ENCODE results near the gene SSC4D. TPM values are rescaled to one million over a fixed set of nuclear protein-coding genes. Genes with fewer than 3 reads are reported as not detected.
"Not testable (repeated sequence)": the region's sequence is repeated elsewhere in the genome, so short reads cannot be mapped to it uniquely, and the experiment has no call there.

SSC4D gene
- total RNA-seq, 2 donors from 2014 or later: 0.50 to 0.61 TPM

GRCh38 chr7:76381814-76382213 is 27.7 kb downstream of the SSC4D start:
- no peak overlapping the region for H3K4me3 Mint-ChIP-seq
- H3K9me3 Mint-ChIP-seq: no peaks in the 10 kb centered on the region
- H3K4me1 Mint-ChIP-seq: no peaks in the 10 kb centered on the region
- H3K36me3 Mint-ChIP-seq (ENCODE audit: low read depth): no peaks in the 10 kb centered on the region
- no peaks in the 10 kb centered on the region for H3K27me3 Mint-ChIP-seq
- ATAC-seq (replicated peaks): no peak
- H3K27ac Mint-ChIP-seq: no peak overlapping the region

GRCh38 chr7:76380623-76380966 is 28.9 kb downstream of the SSC4D start:
- Mint-ChIP-seq H3K9me3 (no peaks in the 10 kb centered on the region), H3K27me3 (no peaks in the 10 kb centered on the region), H3K36me3 (ENCODE audit: low read depth) (no peaks in the 10 kb centered on the region), H3K4me3 (peak overlapping the region; percentile 56), H3K27ac (no peak overlapping the region), H3K4me1 (no peaks in the 10 kb centered on the region)
- no peak for ATAC-seq (replicated peaks)

GRCh38 chr7:76377186-76377918 is 32.1 kb downstream of the SSC4D start:
- H3K4me1 Mint-ChIP-seq: no peaks in the 10 kb centered on the region
- peaks cover 4% of the 10 kb centered on the region for H3K27me3 Mint-ChIP-seq
- no peak for ATAC-seq (replicated peaks)
- no peak overlapping the region for H3K4me3 Mint-ChIP-seq
- no peaks in the 10 kb centered on the region for H3K36me3 Mint-ChIP-seq (ENCODE audit: low read depth)
- no peaks in the 10 kb centered on the region for H3K9me3 Mint-ChIP-seq
- no peak overlapping the region for H3K27ac Mint-ChIP-seq

DNA sequence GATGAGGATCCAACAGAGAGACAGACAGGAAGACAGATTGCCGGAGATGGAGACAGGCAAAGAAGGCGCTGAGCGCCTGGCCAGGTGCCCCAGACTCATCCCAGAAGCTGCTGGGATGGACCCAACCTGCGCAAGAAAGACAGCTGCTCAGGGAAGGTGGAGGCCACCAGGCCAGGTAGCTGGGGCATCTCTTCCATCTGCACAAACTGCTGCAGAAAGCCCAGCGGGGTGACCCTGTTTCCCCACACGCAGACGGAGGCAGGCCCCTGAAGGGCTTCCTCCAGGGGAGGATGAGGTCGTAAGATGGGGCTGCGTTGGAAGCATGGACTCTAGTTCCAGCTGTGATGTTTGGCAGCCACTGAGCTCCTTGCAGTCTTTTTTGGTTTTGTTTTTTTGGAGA is 34.2 kb downstream of the SSC4D start:
- ATAC-seq (replicated peaks): no peak
- Mint-ChIP-seq H3K9me3 (no peaks in the 10 kb centered on the region), H3K36me3 (ENCODE audit: low read depth) (no peaks in the 10 kb centered on the region), H3K4me1 (no peaks in the 10 kb centered on the region), H3K27ac (no peak overlapping the region), H3K4me3 (no peak overlapping the region), H3K27me3 (peaks cover 10% of the 10 kb centered on the region)

- no peak for ATAC-seq (replicated peaks)
- Mint-ChIP-seq H3K27ac (no peak overlapping the region), H3K4me1 (no peaks in the 10 kb centered on the region), H3K27me3 (peaks cover 10% of the 10 kb centered on the region), H3K36me3 (ENCODE audit: low read depth) (no peaks in the 10 kb centered on the region), H3K9me3 (no peaks in the 10 kb centered on the region), H3K4me3 (no peak overlapping the region)
These were observed 36.3 kb downstream of the SSC4D start for GRCh38 chr7:76372984-76373833.

DNA sequence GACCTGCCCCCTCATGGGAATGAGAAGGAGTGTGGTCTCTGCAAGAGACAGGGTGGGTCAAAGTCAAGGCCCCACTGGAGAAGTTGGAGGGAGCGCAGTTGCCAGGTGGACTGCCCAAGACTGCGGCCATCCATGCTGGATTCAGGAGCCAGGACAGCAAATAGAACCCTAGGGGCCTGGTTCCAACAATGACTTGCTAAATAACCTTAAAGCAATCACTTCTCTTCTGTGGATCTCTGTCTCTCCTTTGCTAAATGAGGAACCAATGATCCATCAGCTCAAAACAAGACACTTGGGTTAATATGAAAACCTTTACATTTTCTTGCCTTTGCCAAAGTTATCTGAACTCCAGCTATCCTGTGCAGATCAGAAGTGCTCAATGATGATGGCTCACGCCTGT is 38.1 kb downstream of the SSC4D start:
- ATAC-seq (replicated peaks): no peak
- Mint-ChIP-seq H3K9me3 (no peaks in the 10 kb centered on the region), H3K27me3 (peaks cover 10% of the 10 kb centered on the region), H3K4me3 (no peak overlapping the region), H3K27ac (no peak overlapping the region), H3K4me1 (no peaks in the 10 kb centered on the region), H3K36me3 (ENCODE audit: low read depth) (no peaks in the 10 kb centered on the region)

- ATAC-seq (replicated peaks): no peak
- Mint-ChIP-seq H3K27me3 (peaks cover 10% of the 10 kb centered on the region), H3K27ac (no peak overlapping the region), H3K4me1 (peaks cover 3% of the 10 kb centered on the region), H3K36me3 (ENCODE audit: low read depth) (no peaks in the 10 kb centered on the region), H3K9me3 (no peaks in the 10 kb centered on the region), H3K4me3 (no peak overlapping the region)
These were observed 40.5 kb downstream of the SSC4D start for GRCh38 chr7:76369018-76369417.

DNA sequence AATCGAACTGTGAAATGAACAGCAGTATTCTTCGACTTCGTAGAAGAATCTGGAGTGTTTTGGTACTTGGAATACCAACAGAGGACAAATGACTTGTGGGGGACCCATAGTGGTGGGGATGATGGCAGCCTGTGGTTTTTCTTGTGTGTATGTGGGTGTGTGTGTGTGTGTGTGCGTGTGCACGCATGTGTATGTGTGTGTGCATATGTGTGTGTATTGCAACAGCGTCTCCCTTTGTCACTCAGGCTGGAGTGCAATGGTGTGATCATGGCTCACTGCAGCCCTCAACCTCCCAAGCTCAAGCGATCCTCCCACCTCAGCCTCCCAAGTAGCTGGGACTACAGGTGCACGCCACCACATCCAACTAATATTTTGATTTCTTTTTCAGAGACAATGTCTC is 41.3 kb downstream of the SSC4D start:
- ATAC-seq (replicated peaks): no peak
- H3K36me3 Mint-ChIP-seq (ENCODE audit: low read depth): no peaks in the 10 kb centered on the region
- H3K27ac Mint-ChIP-seq: no peak overlapping the region
- H3K4me1 Mint-ChIP-seq: peaks cover 4% of the 10 kb centered on the region
- H3K4me3 Mint-ChIP-seq: no peak overlapping the region
- peaks cover 10% of the 10 kb centered on the region for H3K27me3 Mint-ChIP-seq
- H3K9me3 Mint-ChIP-seq: no peaks in the 10 kb centered on the region

- peaks cover 4% of the 10 kb centered on the region for H3K36me3 Mint-ChIP-seq (ENCODE audit: low read depth)
- peak; percentile 7 for ATAC-seq (replicated peaks)
- peak overlapping the region; percentile 67 for H3K27ac Mint-ChIP-seq
- no peaks in the 10 kb centered on the region for H3K27me3 Mint-ChIP-seq
- peaks cover 9% of the 10 kb centered on the region for H3K4me1 Mint-ChIP-seq
- no peaks in the 10 kb centered on the region for H3K9me3 Mint-ChIP-seq
- peak overlapping the region; percentile 69 for H3K4me3 Mint-ChIP-seq
These were observed 45.3 kb downstream of the SSC4D start for GRCh38 chr7:76364198-76364584.

- not testable (repeated sequence) for H3K27me3 Mint-ChIP-seq; H3K36me3 Mint-ChIP-seq (ENCODE audit: low read depth); H3K9me3 Mint-ChIP-seq; ATAC-seq (replicated peaks); H3K4me1 Mint-ChIP-seq
- H3K27ac Mint-ChIP-seq: peak overlapping the region; percentile 67
- peak overlapping the region; percentile 69 for H3K4me3 Mint-ChIP-seq
These were observed 45.7 kb downstream of the SSC4D start for GRCh38 chr7:76363754-76364153.

GRCh38 chr7:76359978-76360638 is 49.4 kb downstream of the SSC4D start:
- Mint-ChIP-seq H3K27ac (peak overlapping the region; percentile 95), H3K36me3 (ENCODE audit: low read depth) (peaks cover 40% of the 10 kb centered on the region), H3K9me3 (no peaks in the 10 kb centered on the region), H3K4me1 (peaks cover 25% of the 10 kb centered on the region), H3K27me3 (no peaks in the 10 kb centered on the region), H3K4me3 (peak overlapping the region; percentile 97)
- ATAC-seq (replicated peaks): no peak

- Mint-ChIP-seq H3K36me3 (ENCODE audit: low read depth) (peaks cover 47% of the 10 kb centered on the region), H3K27ac (peak overlapping the region; percentile 95), H3K9me3 (no peaks in the 10 kb centered on the region), H3K4me1 (peaks cover 32% of the 10 kb centered on the region), H3K4me3 (peak overlapping the region; percentile 97), H3K27me3 (no peaks in the 10 kb centered on the region)
- ATAC-seq (replicated peaks): peak; percentile 94
These were observed 50.2 kb downstream of the SSC4D start for GRCh38 chr7:76359111-76359977.

DNA sequence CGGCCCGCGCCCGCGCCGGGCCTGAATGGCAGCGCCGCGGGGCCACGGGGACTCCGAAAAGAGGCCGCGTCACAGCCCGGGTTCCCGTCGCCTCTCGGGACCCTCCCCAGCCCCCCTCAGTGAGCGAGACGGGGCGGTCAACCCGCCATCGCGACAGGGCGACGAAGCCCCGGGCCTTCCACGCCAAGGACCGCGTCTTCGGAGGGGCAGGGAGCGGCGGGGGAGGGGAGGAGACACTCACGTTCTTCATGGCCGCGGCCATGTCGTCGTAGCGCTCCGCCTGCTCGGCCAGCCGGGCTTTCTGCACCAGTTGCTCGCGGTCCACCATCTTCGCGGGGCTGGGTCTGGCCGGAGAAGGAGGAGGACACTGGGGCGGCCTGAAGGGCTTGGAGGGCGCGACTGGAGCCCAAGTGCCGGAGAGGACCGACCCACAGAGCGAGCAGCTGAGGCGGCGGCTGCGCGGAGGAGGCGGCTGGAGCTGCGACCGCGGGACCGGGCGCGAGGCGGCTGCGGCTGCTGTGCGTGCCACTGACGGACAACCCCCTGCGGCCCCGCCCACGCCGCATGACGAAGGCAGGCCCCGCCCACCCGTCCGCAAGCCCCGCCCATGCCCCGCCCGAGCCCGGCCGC is 50.9 kb downstream of the SSC4D start, which contains the start of gene YWHAG:
TSS of gene YWHAG (minus strand) at position 511 of the 630 bp plus-strand sequence. CDS start at position 328, 183 bp downstream.
- H3K27me3 Mint-ChIP-seq: no peaks in the 10 kb centered on the region
- H3K4me1 Mint-ChIP-seq: peaks cover 28% of the 10 kb centered on the region
- H3K9me3 Mint-ChIP-seq: no peaks in the 10 kb centered on the region
- ATAC-seq (replicated peaks): peak; percentile 68
- H3K36me3 Mint-ChIP-seq (ENCODE audit: low read depth): peaks cover 55% of the 10 kb centered on the region
- peak within 1 kb of the TSS; percentile 95 for H3K27ac Mint-ChIP-seq
- H3K4me3 Mint-ChIP-seq: peak within 1 kb of the TSS; percentile 97
